GM04503 (cell line): ENCODE data around the gene MMP15.
"Not testable (repeated sequence)": the region's sequence is repeated elsewhere in the genome, so short reads cannot be mapped to it uniquely, and the experiment has no call there.

ENCODE experiments used
- DNase-seq: peaks from one replicate; pipeline ENCODE4 v3.0.0-alpha.2; 2012; ENCODE audit warnings: low read depth

Gene MMP15

DNA sequence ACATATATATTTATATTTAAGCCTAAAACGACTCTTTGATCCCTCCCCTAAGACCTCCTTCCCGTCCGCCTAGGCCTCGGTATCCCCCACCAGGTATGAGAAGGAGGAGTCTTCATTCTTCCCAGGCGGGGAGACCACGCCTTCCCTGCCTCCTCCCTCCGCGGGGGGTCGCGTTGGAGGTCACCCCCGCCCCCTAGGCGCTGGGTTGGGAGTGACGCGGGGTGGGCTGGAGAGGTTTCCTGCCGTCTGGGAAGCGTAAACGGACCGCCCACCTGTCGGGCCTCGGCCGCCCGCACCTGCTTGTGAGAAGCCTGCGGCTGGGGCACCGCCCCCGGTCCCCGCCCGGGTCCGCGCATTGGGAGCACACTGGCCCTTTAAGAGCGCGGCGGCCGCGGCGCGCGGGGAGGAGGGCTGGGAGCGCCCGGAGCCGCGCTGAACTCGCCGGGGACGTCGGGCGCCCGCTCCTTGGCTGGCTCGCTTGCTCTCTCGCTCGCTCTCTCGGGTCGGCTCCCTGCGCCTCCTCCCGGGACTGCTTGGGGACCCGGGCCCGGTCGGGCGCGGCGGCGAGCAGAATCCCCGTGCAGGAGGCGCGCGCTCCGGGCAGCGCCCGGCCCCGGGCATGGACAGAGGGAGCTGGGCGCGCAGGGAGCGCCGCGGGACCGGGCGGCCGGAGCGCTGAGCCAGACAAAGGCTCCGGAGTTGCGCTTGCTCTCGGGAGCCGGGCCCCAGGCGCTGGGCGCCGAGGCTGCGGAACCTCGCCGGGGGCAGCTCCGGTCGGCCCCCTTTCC lies at the start of gene MMP15:
Gene MMP15 (plus strand): TSS at position 404 of the 788 bp plus-strand sequence. CDS start 597 bp downstream, outside the sequence.
- no peak for DNase-seq

DNA sequence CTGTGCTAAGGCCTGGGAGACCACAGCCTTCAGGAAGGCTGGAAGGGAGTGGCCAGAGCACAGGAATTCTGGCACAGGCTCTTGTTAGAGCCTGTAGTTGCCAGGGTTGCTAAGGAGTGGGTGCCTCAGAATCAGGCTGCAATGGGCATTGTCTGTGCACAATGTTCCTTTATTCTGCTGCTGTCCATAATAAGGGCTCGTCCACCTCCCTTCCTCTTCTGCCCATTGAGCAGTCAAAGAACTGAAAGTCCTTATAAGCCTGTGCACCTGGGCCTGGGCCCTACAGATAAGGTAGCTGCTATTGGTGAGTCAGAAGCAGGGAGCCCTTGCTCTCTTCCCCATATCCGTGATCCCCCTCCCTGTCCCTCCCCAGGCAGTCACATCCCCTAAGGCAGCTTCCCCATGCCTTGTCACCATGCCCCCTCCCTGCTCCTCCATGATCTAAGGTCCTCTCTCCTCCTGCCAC lies 49.2 kb upstream of the MMP15 start:
- no peak for DNase-seq

DNA sequence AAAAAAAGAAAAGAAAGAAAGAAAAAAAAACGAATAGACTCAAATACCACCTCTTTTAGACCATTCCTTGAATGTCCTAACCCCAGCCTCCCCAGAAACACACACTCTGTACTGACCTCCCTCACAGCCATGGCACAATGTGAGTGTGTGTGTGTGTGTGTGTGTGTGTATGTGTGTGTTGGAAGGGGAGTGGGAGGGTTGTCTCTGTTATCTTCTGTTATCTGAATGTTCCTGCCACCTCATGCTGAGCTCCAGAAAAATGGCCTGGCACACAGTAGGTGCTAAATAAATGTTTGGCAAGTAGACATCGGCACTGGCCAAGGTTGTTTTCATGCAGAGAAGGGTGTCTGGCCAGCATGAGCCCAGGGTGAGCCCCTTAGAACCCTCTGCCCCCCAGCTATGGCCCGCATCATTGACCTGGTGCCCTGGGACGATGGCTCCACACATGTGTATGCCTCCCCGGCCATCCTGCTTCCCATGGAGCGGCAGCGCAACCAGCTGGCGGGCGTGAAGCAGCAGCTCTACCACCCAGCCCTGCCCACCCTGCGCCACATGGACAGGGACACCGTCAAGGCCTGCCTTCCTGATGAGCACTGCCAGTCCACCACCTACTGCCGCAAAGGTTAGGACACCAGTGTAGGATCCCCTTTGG lies 48.0 kb upstream of the MMP15 start:
- DNase-seq, result no peak

DNA sequence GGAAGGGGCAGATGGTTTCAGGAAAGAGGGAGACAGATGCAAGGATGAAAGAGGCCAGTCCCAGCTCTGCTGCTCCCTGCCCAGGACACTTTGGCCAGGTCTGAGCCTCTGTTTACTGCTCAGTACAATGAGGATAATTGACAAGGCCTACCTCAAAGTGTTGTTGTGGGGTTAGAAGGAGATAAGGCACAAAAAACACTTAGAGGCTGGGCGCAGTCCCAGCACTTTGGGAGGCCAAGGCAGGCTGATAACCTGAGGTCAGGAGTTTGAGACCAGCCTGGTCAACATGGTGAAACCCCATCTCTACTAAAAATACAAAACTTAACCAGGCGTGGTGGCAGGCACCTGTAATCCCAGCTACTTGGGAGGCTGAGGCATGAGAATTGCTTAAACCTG lies 47.5 kb upstream of the MMP15 start:
- DNase-seq, result not testable (repeated sequence)

DNA sequence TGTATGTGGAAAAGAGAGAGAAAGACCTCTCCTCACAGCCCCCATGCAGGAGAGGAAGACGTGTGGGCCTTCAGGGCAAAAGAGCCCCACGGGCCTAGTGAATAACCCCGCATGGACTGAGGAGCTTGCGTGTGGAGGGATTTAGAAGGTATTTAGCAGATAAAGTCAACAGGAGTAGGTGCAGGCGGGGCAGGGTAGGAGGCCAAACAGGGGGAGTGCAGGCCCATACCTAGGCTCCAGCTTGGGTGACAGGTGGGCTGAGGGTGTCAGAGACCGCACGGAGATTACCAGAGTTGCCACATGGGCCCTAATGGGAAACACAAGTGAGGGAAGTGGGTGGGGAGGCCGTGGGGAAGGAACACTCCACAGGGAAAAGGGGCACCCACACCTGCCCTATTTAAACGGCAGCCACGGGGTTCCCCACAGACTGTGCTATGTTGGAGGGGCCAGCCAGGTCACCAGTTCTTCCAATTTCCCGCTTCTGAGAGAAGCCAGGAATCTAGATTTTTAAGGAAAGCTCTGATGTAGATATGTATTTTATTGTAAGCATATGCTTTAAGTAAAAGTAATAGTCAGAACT lies 46.5 kb upstream of the MMP15 start:
- no peak for DNase-seq

DNA sequence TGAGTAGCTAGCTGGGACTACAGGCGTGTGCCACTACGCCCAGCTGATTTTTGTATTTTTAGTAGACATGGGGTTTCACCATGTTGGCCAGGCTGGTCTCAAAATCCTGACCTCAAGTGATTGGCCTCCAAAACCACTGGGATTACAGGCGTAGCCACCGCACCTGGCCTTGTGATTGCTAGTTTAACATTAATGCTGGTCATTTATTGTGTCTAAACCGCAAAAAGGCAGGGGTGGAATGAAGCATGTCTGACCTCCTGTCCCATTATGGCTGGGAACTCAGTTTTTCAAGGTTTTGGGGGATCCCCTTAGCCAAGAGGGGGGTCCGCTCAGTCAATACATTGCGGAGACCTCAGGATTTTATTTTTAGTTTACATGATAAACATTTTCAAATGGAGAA lies 43.9 kb upstream of the MMP15 start:
- no peak for DNase-seq

DNA sequence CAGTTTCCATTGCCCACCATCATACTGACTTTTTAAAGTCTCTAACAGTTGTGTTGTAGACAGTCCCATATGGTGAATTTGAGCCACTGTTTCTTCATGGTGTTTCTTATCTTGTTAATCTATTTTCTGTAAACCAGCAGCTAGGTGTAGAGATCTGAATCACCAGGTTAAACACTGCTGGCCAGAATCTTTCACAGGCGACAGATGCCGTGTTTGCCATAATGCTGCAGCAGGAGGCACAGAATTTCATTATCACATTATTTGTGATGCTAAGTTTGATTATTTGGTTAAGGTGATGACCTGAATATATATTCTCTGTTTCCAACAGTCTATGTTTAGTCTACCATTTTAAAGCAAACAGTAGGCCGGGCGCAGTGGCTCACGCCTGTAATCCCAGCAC lies 43.2 kb upstream of the MMP15 start:
- DNase-seq, result no peak

DNA sequence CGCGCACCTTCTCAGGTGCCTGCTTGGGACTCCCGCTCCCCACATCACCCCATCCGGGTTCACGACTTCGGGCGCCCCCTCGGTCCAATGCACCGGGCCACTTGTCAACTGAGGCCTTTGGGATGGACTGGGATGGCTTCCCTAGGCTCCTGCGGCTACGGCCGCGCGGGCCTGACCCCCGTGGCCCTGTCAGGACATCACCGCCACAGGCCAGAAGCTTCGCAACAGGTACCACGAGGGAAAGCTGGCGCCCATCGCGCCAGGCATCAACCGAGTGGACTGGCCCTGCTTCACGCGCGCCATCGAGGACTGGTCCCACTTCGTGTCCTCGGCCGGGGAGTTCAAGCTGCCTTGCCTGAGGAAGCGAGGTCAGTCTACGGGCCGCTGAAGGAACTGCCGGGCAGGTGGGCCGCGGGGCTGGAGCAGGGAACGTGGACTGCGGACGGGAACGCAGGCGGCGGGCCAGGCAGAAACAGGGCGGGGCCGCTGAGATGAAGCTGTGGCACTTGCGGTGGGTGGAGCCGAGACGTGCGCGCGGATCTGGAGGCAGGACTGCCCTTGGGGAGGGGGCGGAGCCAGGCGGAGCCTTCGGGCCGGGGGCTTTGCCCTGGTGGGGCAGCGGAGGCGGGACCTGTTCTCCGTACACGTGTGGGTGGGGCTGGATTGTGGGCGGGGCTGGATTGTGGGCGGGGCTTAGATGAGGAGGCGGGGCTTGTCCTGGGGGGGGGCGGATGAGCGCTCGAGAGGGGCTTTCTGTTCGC lies 40.9 kb upstream of the MMP15 start:
- DNase-seq, result no peak

DNA sequence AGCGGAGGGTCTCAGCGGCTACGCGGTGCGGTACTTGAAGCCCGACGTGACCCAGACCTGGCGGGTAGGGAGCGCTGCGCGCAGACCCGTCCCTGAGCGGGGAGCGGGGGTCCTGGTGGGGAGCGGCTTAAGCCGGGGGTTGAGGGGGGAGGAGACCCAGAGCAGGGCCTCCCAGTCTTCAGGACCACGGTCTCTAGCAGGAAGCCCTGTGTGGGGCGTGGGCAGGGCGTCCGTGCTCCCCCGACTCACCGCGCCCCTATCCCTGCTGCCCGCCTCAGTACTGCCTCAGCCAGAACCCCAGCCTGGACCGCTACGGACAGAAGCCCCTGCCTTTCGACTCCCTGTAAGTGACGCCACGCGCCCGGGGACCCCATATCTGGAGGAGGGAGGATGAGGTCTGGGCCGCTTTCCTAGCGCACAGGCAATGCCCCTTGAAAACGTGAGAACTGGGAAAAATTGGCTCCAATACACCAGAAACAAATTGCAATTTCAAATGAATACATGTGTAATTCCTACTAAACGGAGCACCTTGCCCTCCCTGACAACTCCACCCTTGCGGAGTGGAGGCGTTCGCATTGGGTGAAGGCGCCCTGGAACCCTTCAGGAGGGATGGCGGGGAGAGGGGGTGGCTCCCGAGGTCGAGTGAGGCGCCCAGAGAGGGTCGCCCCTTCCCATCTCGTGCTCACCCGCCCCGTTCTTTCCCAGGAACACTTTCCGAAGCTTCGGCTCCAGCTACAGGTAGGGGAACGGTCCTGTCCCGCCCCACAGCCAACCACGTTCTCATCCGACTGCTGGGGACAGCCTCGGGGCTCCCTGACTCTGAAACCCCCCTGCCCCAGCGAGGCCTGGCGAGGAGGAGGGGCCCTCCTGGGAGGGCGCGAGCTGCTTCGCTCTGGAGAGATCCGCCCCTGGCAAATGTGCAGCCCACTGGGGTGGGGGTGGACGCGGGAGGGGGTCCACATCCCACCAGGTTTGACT lies 40.1 kb upstream of the MMP15 start:
- no peak for DNase-seq

DNA sequence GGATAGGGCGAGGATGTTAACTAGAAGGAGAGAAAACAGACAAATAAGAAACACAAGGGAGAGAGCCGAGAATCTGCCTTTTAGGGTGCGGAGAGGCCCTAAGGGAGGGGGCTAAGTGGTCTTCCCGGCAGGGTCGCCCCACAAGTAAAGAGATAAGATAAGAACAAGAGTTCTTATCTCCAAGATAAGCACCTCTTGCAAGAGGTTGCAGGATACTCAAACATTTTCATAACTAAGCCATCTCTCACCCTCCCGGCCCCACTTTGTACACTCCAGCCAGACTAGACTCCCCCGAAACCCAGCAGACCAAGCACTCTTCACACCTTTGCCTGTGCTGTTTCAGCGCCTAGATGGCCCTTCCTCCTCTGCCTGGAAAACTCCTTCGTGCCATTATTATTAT lies 39.4 kb upstream of the MMP15 start:
- DNase-seq, result no peak

DNA sequence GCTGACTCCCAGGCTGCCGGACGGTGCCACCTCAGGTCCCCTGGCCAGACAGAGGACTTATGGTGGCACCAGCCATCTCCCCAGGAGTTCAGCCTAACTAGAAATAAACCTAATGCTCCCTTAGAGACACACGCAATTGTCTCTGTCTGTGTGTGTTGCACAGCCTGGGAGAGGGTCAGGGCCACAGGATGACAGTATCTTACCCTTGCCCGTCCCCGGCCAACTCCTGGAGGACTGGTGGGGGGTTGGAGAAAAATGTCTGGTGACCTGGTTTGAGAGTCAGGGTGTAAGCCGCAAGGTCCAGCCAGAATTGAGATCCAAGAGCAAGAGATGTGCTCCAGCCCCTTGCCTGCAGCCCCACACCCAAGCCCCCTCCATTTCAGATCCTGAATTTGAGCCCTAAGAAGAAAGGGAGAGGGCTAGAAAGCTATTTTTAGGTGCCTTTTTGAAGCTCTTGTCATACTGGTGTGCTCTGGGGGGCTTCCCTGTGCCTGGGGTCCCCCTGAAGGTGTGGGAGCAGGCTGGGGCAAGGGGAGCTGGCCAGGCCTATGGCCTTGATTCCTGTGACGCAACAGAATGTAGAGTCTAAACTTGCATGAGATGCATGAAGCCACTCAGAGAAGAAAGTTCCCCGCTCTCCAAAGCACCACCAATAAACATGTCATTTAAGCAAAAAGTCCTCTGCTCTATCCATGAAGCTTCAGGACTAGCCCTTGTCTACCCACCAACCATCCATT lies 37.9 kb upstream of the MMP15 start:
- DNase-seq, result no peak

DNA sequence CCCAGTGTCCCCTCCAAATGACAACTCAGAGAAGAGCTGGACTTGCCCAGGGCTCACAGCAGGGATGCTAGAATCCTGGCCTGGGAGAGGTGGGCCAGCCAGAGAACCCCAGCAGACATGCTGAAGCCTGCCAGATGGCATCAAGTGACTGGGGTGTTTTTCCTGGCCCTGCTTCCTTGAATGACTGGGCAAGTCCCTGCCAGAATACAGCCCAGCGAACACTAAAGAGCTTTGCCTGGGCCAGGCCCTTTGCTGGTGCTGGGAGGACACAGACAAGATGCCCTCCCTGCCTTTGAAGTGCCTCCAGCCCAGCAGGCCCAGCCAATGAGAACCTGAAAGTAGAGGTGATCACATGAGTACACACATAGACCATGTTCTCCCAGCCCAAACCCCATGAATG lies 36.6 kb upstream of the MMP15 start:
- no peak for DNase-seq

DNA sequence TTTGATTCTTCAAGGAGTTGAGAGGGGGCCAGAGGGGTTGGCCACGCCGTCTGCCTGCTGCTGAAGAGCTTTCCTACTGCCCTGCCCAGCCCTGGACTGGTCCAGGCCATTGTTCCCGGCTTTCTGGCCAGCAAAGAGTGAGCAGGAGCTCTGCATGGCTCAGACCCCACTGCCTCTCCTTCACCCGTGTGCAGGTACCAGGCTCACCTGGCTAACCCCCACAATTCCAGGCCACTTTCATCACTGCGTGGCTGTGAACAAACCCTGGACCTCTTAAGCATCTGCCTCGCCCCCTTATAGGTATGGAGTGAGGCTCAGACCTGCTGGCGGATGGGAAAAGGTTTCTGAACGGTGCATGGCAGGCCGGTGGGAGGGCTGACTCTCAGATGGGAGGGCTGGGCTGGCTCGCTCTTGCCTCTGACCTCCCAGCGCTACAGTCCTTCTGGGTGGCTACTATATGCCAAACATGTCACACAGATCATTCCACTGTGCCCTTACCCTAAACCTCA lies 33.9 kb upstream of the MMP15 start:
- DNase-seq, result no peak

DNA sequence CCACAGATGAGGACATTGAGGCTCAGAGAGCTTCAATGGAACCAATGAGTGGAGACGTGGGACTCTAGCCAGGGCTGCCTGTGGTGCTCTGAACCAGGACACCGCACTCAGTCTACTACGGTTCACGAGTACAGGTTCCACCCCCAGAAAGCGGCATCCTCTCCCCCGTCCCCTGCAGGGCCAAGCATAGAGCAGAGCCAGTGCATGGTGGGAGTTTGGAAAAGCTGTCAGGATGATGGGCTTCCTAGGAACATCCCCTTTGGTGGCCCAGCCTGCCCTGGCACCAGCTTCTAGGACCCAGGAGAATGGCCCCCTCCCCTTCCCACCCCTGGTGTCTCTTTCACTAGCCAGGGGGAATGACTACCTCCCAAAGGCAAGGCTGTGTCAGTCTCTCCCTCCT lies 33.5 kb upstream of the MMP15 start:
- DNase-seq, result no peak

DNA sequence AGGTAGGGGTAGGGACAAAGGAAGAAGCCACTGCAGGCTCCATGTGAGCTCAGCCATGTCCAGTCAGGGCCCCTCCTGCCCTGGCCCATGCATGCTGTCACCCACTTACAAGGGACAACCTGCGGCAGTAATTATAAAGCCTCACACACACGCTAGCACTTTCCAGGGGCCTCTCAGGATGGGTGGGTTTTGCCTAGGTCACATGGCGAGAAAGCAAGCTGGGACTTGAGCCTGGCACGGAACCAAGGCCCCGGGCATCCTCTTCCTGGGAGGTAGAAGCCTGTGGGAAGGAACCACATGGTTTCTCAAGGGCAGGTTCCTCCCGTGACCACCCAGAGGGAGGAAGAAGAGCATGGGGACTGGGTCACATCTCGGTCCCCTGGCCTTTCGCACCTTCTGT lies 32.1 kb upstream of the MMP15 start:
- DNase-seq, result no peak

DNA sequence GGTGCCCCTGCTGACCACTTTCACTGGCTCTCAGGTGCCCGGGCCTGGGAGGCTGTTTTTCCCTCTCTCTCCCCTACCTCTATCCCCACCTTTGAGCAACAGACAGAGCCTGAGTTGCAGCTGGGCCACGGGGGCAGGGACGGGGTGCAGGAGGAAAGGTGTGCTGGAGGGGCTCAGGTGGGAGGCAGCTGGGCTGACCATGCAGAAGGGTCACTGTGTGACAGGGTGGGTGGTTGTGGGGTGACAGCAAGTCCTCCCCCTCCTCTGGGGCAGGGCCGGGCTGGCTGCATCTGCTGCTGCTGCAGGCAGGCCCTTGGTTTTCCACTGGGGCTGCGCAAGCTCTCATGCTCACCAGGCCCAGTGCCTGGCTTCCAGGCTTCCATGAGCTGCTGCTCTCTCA lies 31.7 kb upstream of the MMP15 start:
- no peak for DNase-seq

DNA sequence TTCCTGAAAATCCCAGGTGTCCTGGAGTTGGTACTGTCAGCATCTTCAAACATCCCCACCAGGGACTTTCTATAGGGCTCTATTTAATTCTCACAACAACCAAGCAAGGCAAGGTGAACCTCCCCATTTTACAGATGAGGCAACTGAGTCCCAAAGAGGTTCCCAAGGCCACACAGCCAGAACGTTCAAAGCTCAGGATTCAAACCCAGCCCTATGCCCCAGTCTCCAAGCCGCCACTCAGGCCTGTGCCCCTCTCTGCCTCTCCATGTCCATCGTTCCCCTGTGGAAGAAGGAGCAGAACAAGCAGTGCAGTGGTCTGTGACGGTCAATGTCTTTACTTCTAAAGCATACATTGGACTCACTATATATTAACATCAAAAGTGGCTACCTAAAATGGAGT lies 31.2 kb upstream of the MMP15 start:
- no peak for DNase-seq

DNA sequence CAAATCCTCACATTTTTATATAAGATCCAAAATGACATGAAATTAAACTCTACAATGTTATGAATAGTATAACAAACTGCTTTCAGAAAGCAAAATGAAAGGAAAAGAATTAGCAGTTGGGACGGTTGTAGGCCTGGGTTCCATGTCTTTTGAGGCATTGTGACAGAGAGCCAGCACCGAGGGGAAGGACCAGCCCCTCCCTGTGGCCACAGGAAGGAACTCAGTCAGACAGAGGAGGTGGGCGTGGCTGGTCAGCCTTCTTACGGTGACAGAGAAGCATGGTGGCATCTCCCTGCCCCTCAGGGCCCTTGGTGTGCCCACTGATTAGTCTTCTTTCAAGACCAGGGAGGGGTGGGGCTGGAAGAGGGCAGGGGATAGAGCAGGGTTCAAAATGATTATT lies 30.8 kb upstream of the MMP15 start:
- no peak for DNase-seq

DNA sequence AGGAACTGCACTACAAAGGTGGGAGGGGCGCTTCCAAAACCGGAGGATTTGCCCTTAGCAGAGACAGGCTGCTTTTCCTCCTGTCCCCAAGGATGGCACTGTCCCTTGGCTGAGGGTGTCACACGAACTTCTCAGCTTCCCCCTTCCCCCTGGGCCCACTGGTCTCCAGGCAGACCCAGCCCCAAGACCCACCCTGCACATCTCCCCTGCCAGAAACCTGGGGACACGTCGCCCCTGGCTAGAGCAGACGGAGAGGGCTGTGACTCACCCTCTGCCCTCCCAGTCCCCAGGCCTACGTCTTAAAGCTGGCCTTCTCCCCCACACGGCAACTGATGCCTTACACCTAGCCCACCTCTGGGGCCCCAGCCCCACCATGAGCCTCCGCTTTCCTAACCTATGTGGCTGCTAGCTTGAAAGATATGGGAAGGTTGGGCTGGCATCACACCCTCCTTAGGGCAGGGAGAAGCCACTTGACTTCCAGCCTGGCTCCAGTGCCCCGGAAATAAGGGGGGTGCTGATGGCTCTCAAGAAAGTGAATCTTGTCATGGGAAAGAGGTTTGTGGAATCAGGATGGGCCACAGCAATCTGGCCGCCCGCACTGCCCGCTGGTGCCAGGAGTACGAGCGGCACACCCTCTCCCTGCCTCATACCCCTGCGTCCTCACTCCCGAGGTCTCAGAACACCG lies 29.7 kb upstream of the MMP15 start:
- no peak for DNase-seq
